ENCODE data around the gene HMX3. TPM values are rescaled to one million over a fixed set of nuclear protein-coding genes. Genes with fewer than 3 reads are reported as not detected.

Gene HMX3
- total RNA-seq, 1 experiment from 2014 or later: not detected

GRCh38 chr10:123109466-123109865 is 26.3 kb upstream of the HMX3 start:
- peaks cover 13% of the 10 kb centered on the region for H3K4me1 Mint-ChIP-seq (ENCODE audit: insufficient read depth, unreplicated experiment)
- intact Hi-C loops (cut with micrococcal nuclease): no loop called here
- H3K4me3 Mint-ChIP-seq (ENCODE audit: unreplicated experiment): no peak overlapping the region
- ChIA-PET CTCF (interaction anchor here (0.8 to 1.1 kb wide), 3 partner anchors 115 to 271 kb away, joined by 3 to 5 read pairs (median 3); no protein-coding TSS in a partner anchor), POLR2A (interaction anchor here (0.9 to 1.3 kb wide), 2 partner anchors 20 to 22 kb away, joined by 3 to 4 read pairs; no protein-coding TSS in a partner anchor)
- no peak for TF ChIP-seq CTCF (IDR thresholded peaks at IDR 0.05; ENCODE audit: unreplicated experiment)
- peak overlapping the region; percentile 11 for H3K27ac Mint-ChIP-seq (ENCODE audit: low read depth, unreplicated experiment)
- H3K27me3 Mint-ChIP-seq (ENCODE audit: insufficient read depth, unreplicated experiment): no peaks in the 10 kb centered on the region
- no peaks in the 10 kb centered on the region for H3K36me3 Mint-ChIP-seq (ENCODE audit: insufficient read depth, unreplicated experiment)
- BruUV-seq (replicated peaks): no TSS peak
- peak; percentile 84 for DNase-seq (ENCODE audit: unreplicated experiment)
- no peaks in the 10 kb centered on the region for H3K9me3 Mint-ChIP-seq (ENCODE audit: unreplicated experiment)

GRCh38 chr10:123117644-123118417 is 17.9 kb upstream of the HMX3 start:
- Mint-ChIP-seq H3K9me3 (ENCODE audit: unreplicated experiment) (no peaks in the 10 kb centered on the region), H3K27me3 (ENCODE audit: insufficient read depth, unreplicated experiment) (peaks cover 11% of the 10 kb centered on the region), H3K4me3 (ENCODE audit: unreplicated experiment) (no peak overlapping the region), H3K36me3 (ENCODE audit: insufficient read depth, unreplicated experiment) (no peaks in the 10 kb centered on the region), H3K27ac (ENCODE audit: low read depth, unreplicated experiment) (no peak overlapping the region), H3K4me1 (ENCODE audit: insufficient read depth, unreplicated experiment) (no peaks in the 10 kb centered on the region)
- POLR2A ChIA-PET: no interaction called here
- CTCF ChIA-PET: interaction anchor here (0.5 to 0.7 kb wide), 3 partner anchors 11 to 40 kb away, joined by 3 to 4 read pairs (median 3); no protein-coding TSS in a partner anchor
- TF ChIP-seq CTCF (IDR thresholded peaks at IDR 0.05; ENCODE audit: unreplicated experiment): no peak
- BruUV-seq (replicated peaks): no TSS peak
- intact Hi-C loops (cut with micrococcal nuclease): no loop called here
- no peak for DNase-seq (ENCODE audit: unreplicated experiment)

- Mint-ChIP-seq H3K27ac (ENCODE audit: low read depth, unreplicated experiment) (no peak overlapping the region), H3K27me3 (ENCODE audit: insufficient read depth, unreplicated experiment) (peaks cover 11% of the 10 kb centered on the region), H3K4me3 (ENCODE audit: unreplicated experiment) (no peak overlapping the region), H3K9me3 (ENCODE audit: unreplicated experiment) (no peaks in the 10 kb centered on the region), H3K36me3 (ENCODE audit: insufficient read depth, unreplicated experiment) (no peaks in the 10 kb centered on the region), H3K4me1 (ENCODE audit: insufficient read depth, unreplicated experiment) (no peaks in the 10 kb centered on the region)
- BruUV-seq (replicated peaks): no TSS peak
- ChIA-PET CTCF (interaction anchor here (0.7 kb wide), 1 partner anchor 261 kb away, joined by 3 read pairs; no protein-coding TSS in a partner anchor), POLR2A (no interaction called here)
- TF ChIP-seq CTCF (IDR thresholded peaks at IDR 0.05; ENCODE audit: unreplicated experiment): no peak
- intact Hi-C loops (cut with micrococcal nuclease): no loop called here
- DNase-seq (ENCODE audit: unreplicated experiment): no peak
Measured at GRCh38 chr10:123119081-123119480, 16.7 kb upstream of the HMX3 start.

- TF ChIP-seq CTCF (IDR thresholded peaks at IDR 0.05; ENCODE audit: unreplicated experiment): no peak
- no peak overlapping the region for H3K27ac Mint-ChIP-seq (ENCODE audit: low read depth, unreplicated experiment)
- CTCF ChIA-PET: interaction anchor here (0.6 kb wide), 1 partner anchor 418 kb away, joined by 3 read pairs; no protein-coding TSS in a partner anchor
- H3K9me3 Mint-ChIP-seq (ENCODE audit: unreplicated experiment): no peaks in the 10 kb centered on the region
- POLR2A ChIA-PET: no interaction called here
- H3K4me1 Mint-ChIP-seq (ENCODE audit: insufficient read depth, unreplicated experiment): peaks cover 8% of the 10 kb centered on the region
- no peaks in the 10 kb centered on the region for H3K36me3 Mint-ChIP-seq (ENCODE audit: insufficient read depth, unreplicated experiment)
- intact Hi-C loops (cut with micrococcal nuclease): no loop called here
- no peak for DNase-seq (ENCODE audit: unreplicated experiment)
- BruUV-seq (replicated peaks): no TSS peak
- peaks cover 12% of the 10 kb centered on the region for H3K27me3 Mint-ChIP-seq (ENCODE audit: insufficient read depth, unreplicated experiment)
- no peak overlapping the region for H3K4me3 Mint-ChIP-seq (ENCODE audit: unreplicated experiment)
Measured at GRCh38 chr10:123126246-123126645, 9.5 kb upstream of the HMX3 start.

Data from MCF 10A (cell line).